Measurements from ENCODE around the gene LHX8. TPM values are rescaled to one million over a fixed set of nuclear protein-coding genes. Genes with fewer than 3 reads are reported as not detected.

The LHX8 gene
- not detected in 2 replicates for total RNA-seq

DNA sequence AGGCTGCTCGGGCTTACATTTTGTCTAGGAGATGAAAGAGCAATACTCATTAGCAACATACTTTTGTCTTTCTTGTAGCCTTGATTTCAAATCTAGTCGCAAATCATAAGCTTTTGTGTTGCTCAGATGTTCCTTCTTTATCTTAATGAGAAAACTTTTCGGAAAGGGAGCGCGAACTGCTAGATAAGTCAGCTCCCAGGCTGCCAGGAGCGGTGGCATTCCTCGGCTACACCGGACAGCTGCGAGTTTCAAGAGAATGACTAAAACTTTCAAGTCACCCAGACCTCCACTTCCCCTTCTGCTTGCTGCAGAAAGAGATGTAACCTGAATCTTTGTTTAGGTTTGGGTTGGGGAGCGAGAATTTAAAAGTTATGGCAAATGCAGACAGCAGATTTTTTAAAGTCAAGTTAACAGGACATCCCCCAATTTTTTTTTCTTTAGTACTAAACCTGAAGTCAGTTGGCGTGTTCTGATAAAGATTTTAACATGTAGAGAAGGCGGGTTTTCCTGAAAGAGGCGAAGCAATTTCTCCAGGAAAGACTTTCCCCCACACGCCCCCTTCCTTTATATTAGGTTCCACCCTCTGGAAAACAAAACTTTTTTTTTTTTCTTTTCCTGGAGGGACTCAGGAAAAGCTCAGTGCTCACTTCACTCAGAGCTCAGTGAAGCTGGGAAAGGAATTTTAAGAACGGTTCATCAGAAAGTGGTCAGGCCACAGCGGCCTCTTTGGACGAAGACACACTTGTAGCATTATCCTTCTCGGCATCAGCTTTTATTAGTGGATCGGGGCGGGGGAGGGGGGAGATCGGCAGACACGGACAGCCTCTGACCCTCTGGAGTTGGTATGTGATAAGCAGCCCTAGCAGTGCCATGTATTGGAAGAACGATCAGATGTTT lies at the start of gene LHX8:
TSS of gene LHX8 (plus strand) at position 639 of the 897 bp plus-strand sequence. CDS start 2,227 bp downstream, outside the sequence.
- H3K27ac ChIP-seq (ENCODE audit: low read depth, low read length), result no peak within 1 kb of the TSS
- peaks cover 82% of the 10 kb centered on the region for H3K27me3 ChIP-seq (ENCODE audit: insufficient read depth, low read length)
- no peaks in the 10 kb centered on the region for H3K4me1 ChIP-seq (ENCODE audit: insufficient read depth, low read length)
- peak within 1 kb of the TSS; percentile 48 for H3K4me2 ChIP-seq (ENCODE audit: insufficient read depth, low read length)
- no peaks in the 10 kb centered on the region for H4K20me1 ChIP-seq (ENCODE audit: insufficient read depth, low read length)
- H2AFZ ChIP-seq (ENCODE audit: low read length), result peak within 1 kb of the TSS; percentile 29
- H3K9me3 ChIP-seq (ENCODE audit: low read depth, low read length), result no peaks in the 10 kb centered on the region
- H3K36me3 ChIP-seq (ENCODE audit: insufficient read depth, low read length), result no peaks in the 10 kb centered on the region
- peak within 1 kb of the TSS; percentile 53 for H3K4me3 ChIP-seq (ENCODE audit: insufficient read depth, low read length)
- no peaks in the 10 kb centered on the region for H3K79me2 ChIP-seq (ENCODE audit: insufficient read depth, low read length)
- DNase-seq (ENCODE audit: insufficient read length, low spot score, missing footprints), result peak; percentile 50
- TF ChIP-seq, protein P1, sequence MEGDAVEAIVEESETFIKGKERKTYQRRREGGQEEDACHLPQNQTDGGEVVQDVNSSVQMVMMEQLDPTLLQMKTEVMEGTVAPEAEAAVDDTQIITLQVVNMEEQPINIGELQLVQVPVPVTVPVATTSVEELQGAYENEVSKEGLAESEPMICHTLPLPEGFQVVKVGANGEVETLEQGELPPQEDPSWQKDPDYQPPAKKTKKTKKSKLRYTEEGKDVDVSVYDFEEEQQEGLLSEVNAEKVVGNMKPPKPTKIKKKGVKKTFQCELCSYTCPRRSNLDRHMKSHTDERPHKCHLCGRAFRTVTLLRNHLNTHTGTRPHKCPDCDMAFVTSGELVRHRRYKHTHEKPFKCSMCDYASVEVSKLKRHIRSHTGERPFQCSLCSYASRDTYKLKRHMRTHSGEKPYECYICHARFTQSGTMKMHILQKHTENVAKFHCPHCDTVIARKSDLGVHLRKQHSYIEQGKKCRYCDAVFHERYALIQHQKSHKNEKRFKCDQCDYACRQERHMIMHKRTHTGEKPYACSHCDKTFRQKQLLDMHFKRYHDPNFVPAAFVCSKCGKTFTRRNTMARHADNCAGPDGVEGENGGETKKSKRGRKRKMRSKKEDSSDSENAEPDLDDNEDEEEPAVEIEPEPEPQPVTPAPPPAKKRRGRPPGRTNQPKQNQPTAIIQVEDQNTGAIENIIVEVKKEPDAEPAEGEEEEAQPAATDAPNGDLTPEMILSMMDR (IDR thresholded peaks at IDR 0.05; ENCODE audit: extremely low read depth, low read depth, low read length), result no peak

DNA sequence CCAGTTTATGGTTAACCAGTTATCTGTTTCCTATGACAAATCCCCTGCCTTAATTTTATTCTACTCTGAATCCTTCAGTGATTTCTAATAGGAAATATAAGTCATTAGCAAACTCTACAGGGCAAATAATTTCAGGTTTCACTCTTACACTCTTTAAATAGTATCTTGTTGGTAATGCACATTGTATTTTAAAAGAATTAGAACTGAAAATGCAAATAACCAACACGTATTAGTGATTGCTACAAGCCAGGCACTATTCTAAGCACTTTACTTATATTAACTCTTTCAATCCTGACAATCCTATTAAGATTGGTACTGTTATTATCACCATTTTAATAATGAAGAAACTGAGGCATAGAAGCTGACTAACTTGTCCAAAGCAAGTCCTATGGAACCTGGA lies 48.3 kb upstream of the LHX8 start:
- no peak overlapping the region for H3K4me3 ChIP-seq (ENCODE audit: insufficient read depth, low read length)
- no peak for DNase-seq (ENCODE audit: insufficient read length, low spot score, missing footprints)
- H3K4me1 ChIP-seq (ENCODE audit: insufficient read depth, low read length), result no peaks in the 10 kb centered on the region
- H4K20me1 ChIP-seq (ENCODE audit: insufficient read depth, low read length), result no peaks in the 10 kb centered on the region
- no peaks in the 10 kb centered on the region for H3K36me3 ChIP-seq (ENCODE audit: insufficient read depth, low read length)
- TF ChIP-seq, protein P1 (IDR thresholded peaks at IDR 0.05; ENCODE audit: extremely low read depth, low read depth, low read length), result no peak
- H3K27ac ChIP-seq (ENCODE audit: low read depth, low read length), result no peak overlapping the region
- H3K27me3 ChIP-seq (ENCODE audit: insufficient read depth, low read length), result no peaks in the 10 kb centered on the region
- no peak overlapping the region for H3K4me2 ChIP-seq (ENCODE audit: insufficient read depth, low read length)
- H3K9me3 ChIP-seq (ENCODE audit: low read depth, low read length), result peaks cover 3% of the 10 kb centered on the region
- no peaks in the 10 kb centered on the region for H3K79me2 ChIP-seq (ENCODE audit: insufficient read depth, low read length)
- H2AFZ ChIP-seq (ENCODE audit: low read length), result no peak overlapping the region

GRCh38 chr1:75087278-75087677 lies 46.9 kb upstream of the LHX8 start:
- Histone ChIP-seq H3K36me3 (ENCODE audit: insufficient read depth, low read length) (no peaks in the 10 kb centered on the region), H4K20me1 (ENCODE audit: insufficient read depth, low read length) (no peaks in the 10 kb centered on the region), H3K27ac (ENCODE audit: low read depth, low read length) (no peak overlapping the region), H3K4me1 (ENCODE audit: insufficient read depth, low read length) (no peaks in the 10 kb centered on the region), H3K9me3 (ENCODE audit: low read depth, low read length) (peaks cover 3% of the 10 kb centered on the region), H3K4me3 (ENCODE audit: insufficient read depth, low read length) (no peak overlapping the region), H3K4me2 (ENCODE audit: insufficient read depth, low read length) (no peak overlapping the region), H3K79me2 (ENCODE audit: insufficient read depth, low read length) (no peaks in the 10 kb centered on the region), H2AFZ (ENCODE audit: low read length) (no peak overlapping the region), H3K27me3 (ENCODE audit: insufficient read depth, low read length) (no peaks in the 10 kb centered on the region)
- no peak for DNase-seq (ENCODE audit: insufficient read length, low spot score, missing footprints)
- TF ChIP-seq, protein P1 (IDR thresholded peaks at IDR 0.05; ENCODE audit: extremely low read depth, low read depth, low read length), result no peak

GRCh38 chr1:75092141-75092540 lies 42.0 kb upstream of the LHX8 start:
- DNase-seq (ENCODE audit: insufficient read length, low spot score, missing footprints), result no peak
- Histone ChIP-seq H3K79me2 (ENCODE audit: insufficient read depth, low read length) (no peaks in the 10 kb centered on the region), H3K27me3 (ENCODE audit: insufficient read depth, low read length) (no peaks in the 10 kb centered on the region), H3K27ac (ENCODE audit: low read depth, low read length) (no peak overlapping the region), H2AFZ (ENCODE audit: low read length) (no peak overlapping the region), H3K36me3 (ENCODE audit: insufficient read depth, low read length) (no peaks in the 10 kb centered on the region), H3K4me3 (ENCODE audit: insufficient read depth, low read length) (no peak overlapping the region), H4K20me1 (ENCODE audit: insufficient read depth, low read length) (no peaks in the 10 kb centered on the region), H3K4me1 (ENCODE audit: insufficient read depth, low read length) (no peaks in the 10 kb centered on the region), H3K9me3 (ENCODE audit: low read depth, low read length) (peaks cover 2% of the 10 kb centered on the region), H3K4me2 (ENCODE audit: insufficient read depth, low read length) (no peak overlapping the region)
- TF ChIP-seq, protein P1 (IDR thresholded peaks at IDR 0.05; ENCODE audit: extremely low read depth, low read depth, low read length), result no peak
